Measurements from ENCODE around the gene WIPI1.
"Not testable (repeated sequence)": the region's sequence is repeated elsewhere in the genome, so short reads cannot be mapped to it uniquely, and the experiment has no call there.

WIPI1 gene

DNA sequence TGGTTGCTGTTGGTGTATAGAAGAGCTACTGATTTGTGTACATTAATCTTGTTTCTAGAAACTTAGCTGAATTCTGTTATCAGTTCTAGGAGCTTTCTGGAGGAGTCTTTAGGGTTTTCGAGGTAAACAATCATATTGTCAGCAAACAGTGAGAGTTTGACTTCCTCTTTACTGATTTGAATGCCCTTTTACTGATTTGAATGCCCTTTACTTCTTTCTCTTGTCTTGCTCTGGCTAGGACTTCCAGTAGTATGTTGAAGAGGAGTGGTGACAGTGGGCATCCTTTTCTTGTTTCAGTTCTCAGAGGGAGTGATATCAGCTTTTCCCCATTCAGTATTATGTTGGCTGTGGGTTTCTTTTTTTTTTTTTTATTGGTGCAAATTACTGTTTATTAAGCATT lies 49.6 kb downstream of the WIPI1 start:
- not testable (repeated sequence) for DNase-seq

DNA sequence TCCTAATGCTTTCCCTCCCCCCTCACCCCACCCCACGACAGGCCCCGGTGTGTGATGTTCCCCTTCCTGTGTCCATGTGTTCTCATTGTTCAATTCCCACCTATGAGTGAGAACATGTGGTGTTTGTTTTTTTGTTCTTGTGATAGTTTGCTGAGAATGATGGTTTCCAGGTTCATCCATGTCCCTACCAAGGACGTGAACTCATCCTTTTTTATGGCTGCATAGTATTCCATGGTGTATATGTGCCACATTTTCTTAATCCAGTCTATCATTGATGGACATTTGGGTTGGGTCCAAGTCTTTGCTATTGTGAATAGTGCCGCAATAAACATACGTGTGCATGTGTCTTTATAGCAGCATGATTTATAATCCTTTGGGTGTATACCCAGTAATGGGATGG lies 53.5 kb downstream of the WIPI1 start:
- not testable (repeated sequence) for DNase-seq

- no peak for DNase-seq
These were observed 54.2 kb downstream of the WIPI1 start for GRCh38 chr17:68403122-68403521.

DNA sequence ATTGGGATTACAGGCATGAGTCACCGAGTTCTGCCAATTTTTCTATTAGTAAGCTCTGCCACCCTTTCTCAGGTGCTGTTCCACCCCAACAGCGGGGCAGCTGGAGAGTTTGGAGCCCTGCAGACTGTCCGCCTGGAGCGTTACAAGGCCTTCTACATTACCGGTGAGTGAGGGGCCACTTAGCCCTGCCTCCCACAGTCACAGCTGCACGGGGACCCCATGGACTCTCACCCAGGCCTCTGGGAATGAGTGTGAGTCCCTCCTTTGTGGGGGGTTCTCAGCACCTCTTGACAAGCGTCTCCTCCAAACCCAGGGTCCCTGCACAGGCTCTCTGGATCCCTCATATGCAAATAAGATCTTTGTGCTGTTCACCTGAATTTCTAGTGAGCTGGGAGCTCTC lies 56.0 kb downstream of the WIPI1 start:
- DNase-seq = no peak

- DNase-seq = no peak
These were observed 56.9 kb downstream of the WIPI1 start for GRCh38 chr17:68400404-68400735.

DNA sequence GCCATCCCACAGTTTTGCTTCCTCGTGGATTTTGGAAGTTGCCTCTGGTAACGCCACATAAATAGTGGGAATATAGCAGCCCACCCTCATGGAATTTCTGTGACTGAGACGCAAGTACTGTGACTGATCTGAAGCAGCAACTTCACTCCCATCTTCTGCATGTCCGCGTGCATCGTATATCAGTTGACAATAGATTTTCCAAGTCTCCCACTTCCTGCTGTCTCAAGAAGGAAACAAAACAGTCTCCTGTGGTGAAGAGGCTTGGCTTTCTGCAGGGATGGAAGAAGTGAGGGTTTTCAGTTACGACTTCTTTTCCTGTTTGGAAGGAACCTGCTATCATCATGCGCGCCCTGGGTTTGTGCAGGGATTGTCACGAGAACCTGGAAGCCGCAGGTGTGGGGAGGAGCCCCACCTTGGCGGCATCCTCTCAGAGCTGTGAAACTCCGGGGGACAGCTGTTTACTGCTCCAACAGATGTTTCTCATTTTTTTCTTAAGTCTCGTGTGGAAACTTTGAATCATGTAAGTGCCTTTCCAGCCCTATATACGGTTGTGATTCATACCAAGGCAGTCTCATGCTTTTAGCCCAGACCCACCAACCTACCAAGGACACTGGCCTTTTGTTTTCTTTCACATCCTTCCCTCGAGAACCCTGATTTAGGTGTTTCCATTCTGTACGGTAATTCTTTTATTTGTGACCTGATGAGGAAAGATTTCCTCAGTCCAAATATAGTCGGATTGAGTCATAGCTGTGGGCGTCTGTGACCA lies 57.5 kb downstream of the WIPI1 start:
- no peak for DNase-seq

DNA sequence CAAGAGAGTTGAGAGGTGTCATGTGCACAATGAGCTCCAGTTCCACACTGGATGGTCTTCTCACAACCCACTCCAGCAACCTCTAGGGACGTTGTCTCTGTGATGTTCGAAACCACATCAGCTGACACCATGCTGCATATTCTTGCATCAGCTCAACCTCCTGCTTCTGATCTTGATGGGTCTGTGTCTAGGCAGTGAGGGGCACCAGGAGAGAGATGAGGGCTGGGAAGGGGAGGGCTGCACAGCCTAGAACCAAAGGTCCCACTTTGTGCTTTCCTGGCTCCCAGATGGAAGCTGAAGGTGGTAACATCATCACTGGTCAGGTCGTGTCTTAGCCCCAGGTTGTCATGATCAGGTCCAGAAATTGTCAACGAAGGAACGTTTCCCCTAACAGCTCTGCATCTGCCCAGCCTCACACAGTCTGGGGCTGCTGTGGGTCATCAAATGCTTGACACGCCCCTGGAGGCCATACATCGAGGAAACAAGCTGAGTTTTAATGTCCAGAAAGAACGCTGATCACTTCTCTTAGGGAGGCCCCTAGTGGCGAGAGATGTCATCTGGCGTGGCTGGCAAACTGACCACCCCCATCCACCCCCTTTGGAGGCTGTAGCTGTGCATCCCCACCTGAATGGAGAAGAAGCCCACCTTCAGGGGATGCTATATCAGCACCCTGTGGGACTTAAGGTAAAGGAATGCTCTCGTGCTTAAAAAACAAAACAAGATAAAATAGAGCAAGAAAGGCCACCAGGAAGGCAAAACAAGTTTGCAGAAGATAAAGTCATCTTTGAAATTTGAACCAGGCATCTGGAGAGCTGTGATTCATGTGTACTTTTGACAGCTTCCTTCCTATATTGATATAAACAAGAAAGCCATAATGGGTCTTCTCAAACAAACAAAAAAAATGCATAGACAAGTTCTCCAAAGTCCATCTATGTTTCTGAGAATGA lies 58.3 kb downstream of the WIPI1 start:
- no peak for DNase-seq

DNA sequence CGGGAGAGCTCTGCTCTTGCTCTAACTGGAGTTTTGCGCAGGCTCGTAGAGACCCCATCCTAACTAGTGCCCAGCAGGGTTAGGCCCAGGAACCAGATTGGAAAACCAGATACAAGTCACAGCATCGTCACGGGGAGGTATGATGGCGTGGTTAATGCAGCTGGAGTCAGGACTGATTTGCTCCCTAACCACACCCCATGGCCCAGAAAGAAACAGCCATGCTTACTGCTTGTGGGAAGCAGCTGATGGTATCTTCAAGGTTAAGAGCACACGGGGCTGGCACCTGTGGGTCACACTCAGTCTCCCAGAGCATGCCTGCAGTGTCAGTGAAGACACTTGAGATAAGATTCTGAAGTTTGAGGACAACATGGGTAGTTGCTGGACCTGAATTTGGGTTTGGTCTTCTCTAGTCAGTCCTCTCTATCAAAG lies 60.2 kb downstream of the WIPI1 start:
- no peak for DNase-seq

GRCh38 chr17:68396226-68397107 lies 60.8 kb downstream of the WIPI1 start:
- DNase-seq = no peak

GRCh38 chr17:68394608-68395331 lies 62.5 kb downstream of the WIPI1 start:
- DNase-seq = no peak

- no peak for DNase-seq
These were observed 65.6 kb downstream of the WIPI1 start for GRCh38 chr17:68391561-68392268.

DNA sequence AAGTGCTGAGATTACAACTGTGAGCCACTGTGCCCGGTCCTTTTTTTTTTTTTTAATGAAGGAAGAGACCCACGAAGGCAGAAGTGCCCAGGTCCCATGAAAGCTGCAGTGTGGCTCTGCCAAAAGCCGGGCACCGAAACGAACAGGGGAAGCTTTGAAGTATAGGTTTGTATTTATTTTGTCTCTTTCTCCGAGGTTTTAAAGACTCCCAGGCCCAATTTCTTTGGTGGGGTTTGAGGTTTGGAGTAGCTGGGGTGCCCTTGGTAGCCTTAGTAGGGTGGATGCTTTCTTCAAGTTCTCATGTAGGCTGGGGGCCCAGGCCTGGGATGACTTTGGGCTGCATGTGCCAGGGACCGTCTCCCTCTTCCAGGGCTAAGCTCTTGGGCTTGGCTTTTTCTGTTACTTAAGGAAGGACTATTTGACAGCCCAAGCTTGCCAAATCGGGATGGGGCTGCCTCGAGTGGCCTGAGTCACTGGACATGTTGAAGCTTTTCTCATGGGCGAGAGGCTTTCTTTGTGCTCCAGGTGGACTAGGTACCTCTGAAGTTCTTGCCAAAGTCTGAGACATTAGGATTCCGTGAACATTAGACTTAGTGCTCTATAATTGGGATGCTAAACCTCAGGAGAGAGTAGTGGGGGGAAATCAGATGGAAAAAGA lies 66.3 kb downstream of the WIPI1 start:
- DNase-seq = no peak

GRCh38 chr17:68389041-68389440 lies 68.3 kb downstream of the WIPI1 start:
- no peak for DNase-seq

DNA sequence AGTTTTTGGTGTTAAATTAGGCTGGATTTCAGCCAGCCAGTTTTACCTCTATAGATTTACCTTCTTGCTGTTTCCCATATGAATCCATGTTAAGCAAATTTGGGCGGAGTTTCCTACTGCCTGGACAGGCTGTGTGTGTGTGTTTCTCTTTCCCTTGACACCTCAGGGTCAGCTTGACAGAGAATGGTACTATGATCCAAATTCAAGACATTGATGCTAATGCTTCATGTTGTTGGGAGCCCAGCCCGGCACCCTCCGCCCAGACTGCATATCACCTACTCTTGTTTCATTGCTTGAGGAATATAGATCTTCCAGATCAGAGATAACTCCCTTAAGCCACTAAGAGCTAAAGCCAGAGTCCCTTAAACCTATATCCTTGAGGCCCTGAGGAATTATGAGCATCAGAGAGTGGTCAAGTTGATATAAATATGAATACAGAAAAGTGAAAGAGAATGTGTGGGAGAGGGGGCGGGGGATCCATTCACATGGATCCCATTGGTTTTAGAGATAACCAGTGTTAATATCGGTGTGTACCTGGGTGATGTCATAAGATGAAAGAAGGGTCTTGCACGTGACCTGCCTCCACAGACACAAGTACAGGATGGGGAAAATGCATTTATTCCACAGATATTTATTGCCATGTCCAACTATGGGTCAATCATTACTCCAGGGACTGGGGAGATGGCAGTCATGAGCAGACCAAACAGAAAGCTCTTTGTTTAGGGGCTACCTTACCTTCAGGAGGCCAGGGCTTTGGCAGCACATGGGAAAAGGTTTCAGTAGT lies 69.7 kb downstream of the WIPI1 start:
- no peak for DNase-seq

GRCh38 chr17:68385490-68386215 lies 71.6 kb downstream of the WIPI1 start:
- DNase-seq = no peak

DNA sequence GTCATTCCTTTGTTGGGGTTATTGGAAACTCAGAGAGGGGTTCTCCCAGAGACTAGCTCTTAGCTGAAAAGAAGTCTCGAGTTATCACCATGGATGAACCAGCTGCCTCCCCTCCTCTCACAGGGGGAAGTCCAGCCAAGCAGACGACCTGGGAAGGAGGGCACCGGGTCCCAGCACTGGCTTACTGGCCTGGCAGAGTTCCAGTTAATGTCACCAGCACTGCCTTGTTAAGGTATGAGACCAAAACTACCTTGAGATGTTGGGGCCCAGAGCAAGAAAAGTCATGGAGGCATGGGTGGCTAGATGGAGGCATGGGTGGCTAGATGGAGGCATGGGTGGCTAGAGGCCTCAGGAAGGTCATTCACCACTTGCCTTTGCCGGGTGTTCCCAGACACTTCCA lies 72.4 kb downstream of the WIPI1 start:
- DNase-seq = no peak

DNA sequence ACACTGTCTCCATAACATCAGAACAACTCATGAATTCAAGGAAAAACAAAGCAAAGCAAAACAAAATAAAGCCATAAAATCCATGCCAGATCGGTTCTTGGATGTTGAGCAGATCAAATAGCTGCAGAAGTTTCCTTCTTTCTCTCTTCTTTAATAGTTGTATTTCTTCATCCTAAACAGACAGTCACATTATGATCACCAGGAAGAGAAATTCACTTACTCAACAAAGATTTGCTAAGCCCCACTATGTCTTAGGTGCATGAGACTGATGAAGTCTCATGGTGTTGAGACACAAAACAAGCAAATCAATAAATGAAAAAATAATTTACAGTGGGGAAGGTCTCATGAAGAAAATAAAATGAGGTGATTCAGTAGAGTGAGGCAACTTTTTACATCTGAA lies 72.8 kb downstream of the WIPI1 start:
- no peak for DNase-seq

DNA sequence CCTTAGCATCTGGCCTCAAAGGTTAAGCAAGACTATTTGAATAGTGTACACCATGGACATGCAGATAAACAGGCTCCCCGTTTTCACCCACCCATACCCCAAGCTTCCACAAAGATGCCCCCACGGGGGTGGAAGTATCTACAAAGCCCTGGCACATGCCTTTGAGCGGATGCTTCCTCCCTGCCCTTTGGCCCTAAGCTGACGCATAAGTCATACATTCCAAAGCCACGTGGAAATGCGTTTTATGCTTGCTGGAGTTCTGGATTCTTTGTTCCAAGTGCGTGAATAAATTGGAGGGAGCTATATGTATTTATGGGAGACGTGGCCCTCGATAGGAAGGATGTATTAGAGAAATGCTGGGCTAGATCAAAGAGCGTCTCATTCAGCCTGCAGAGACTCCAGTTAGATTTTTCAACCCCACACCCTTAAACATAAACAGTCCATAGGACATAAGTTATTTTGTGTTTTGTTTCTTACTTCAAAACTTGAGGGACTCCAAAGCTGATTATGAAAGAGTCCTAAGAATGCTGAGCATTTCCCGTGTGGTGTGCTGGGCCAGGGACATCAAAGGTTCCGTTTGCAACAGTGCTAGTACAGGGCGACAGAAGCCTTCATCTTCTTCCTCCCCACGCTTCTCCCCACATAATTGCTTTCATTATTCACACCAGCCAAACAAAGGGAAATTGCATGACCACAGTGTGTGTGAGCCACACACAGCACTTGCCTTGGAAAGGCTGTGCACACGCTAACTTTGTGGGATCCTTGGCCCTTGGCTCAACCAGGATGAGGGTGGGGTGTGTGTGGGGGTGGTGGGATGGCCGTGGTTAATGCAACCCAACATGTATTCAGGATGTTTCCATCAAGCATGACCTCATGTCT lies 73.6 kb downstream of the WIPI1 start:
- no peak for DNase-seq

GRCh38 chr17:68383120-68383442 lies 74.2 kb downstream of the WIPI1 start:
- no peak for DNase-seq
